Kasumi-1 (cell line): ENCODE results near the gene APOL6.
"Not testable (repeated sequence)": the region's sequence is repeated elsewhere in the genome, so short reads cannot be mapped to it uniquely, and the experiment has no call there.

Source experiments
- DNase-seq, 2 experiments: peaks; one replicate each; lab custom pipeline; 2025; lab: John Stamatoyannopoulos, UW

APOL6 gene

GRCh38 chr22:35618427-35619223 is 29.6 kb upstream of the APOL6 start:
- DNase-seq, result no peak

- no peak for DNase-seq
Observed at GRCh38 chr22:35619336-35620094, 28.7 kb upstream of the APOL6 start.

GRCh38 chr22:35620624-35621251 is 27.5 kb upstream of the APOL6 start:
- DNase-seq, result no peak

- DNase-seq, result no peak
Observed at GRCh38 chr22:35621451-35621850, 26.8 kb upstream of the APOL6 start.

GRCh38 chr22:35622191-35622913 is 25.9 kb upstream of the APOL6 start:
- DNase-seq, result no peak

GRCh38 chr22:35623885-35624284 is 24.4 kb upstream of the APOL6 start:
- not testable (repeated sequence) for DNase-seq

- DNase-seq, result no peak
Observed at GRCh38 chr22:35624547-35624946, 23.7 kb upstream of the APOL6 start.

GRCh38 chr22:35625763-35626432 is 22.3 kb upstream of the APOL6 start:
- DNase-seq, result no peak

- peak; percentile 66 to 68 for DNase-seq
Observed at GRCh38 chr22:35627267-35628041, 20.8 kb upstream of the APOL6 start.

GRCh38 chr22:35628732-35629131 is 19.5 kb upstream of the APOL6 start:
- no peak for DNase-seq

- peak; percentile 24 to 30 for DNase-seq
Observed at GRCh38 chr22:35629406-35630216, 18.6 kb upstream of the APOL6 start.

GRCh38 chr22:35630387-35630793 is 17.9 kb upstream of the APOL6 start:
- DNase-seq, result peak; percentile 11 to 21

- no peak for DNase-seq
Observed at GRCh38 chr22:35630891-35631290, 17.4 kb upstream of the APOL6 start.

- peak; percentile 23 to 46 for DNase-seq
Observed at GRCh38 chr22:35631597-35631996, 16.6 kb upstream of the APOL6 start.

- no peak for DNase-seq
Observed at GRCh38 chr22:35632935-35633334, 15.3 kb upstream of the APOL6 start.

GRCh38 chr22:35633520-35633919 is 14.7 kb upstream of the APOL6 start:
- DNase-seq, result no peak

- no peak for DNase-seq
Observed at GRCh38 chr22:35634015-35634414, 14.2 kb upstream of the APOL6 start.

GRCh38 chr22:35634943-35635540 is 13.2 kb upstream of the APOL6 start:
- DNase-seq, result no peak

GRCh38 chr22:35637254-35637653 is 11.0 kb upstream of the APOL6 start:
- no peak for DNase-seq

GRCh38 chr22:35638001-35638400 is 10.2 kb upstream of the APOL6 start:
- DNase-seq, result no peak
